HEK293T (cell line): Measurements from ENCODE around the gene PATJ.

Source experiments
- ARNT ChIP-seq: fragments of 450-650 bp; IDR thresholded peaks from 2 replicates; pipeline ENCODE4 v1.6.1; 2017; ENCODE audit warnings: mild to moderate bottlenecking
- BHLHE40 ChIP-seq: fragments of 450-650 bp; IDR thresholded peaks from 2 replicates; pipeline ENCODE4 v1.6.1; 2016; ENCODE audit warnings: mild to moderate bottlenecking, moderate library complexity, borderline replicate concordance
- ELF4 ChIP-seq: fragments of 450-650 bp; IDR thresholded peaks from 2 replicates; pipeline ENCODE4 v1.6.1; 2017; ENCODE audit warnings: antibody characterized with exemption
- FOXK2 ChIP-seq: fragments of 450-650 bp; IDR thresholded peaks from 2 replicates; pipeline ENCODE4 v1.6.1; 2016; ENCODE audit warnings: mild to moderate bottlenecking
- FOXM1 ChIP-seq: fragments of 450-650 bp; IDR thresholded peaks from 2 replicates; pipeline ENCODE4 v1.6.1; 2017; ENCODE audit warnings: mild to moderate bottlenecking, borderline replicate concordance
- HDGF ChIP-seq: fragments of 450-650 bp; IDR thresholded peaks from 2 replicates; pipeline ENCODE4 v1.6.1; 2017; ENCODE audit warnings: antibody characterized with exemption, borderline replicate concordance
- LEF1 ChIP-seq: fragments of 450-650 bp; IDR thresholded peaks from 2 replicates; pipeline ENCODE4 v1.6.1; 2017; ENCODE audit warnings: mild to moderate bottlenecking, borderline replicate concordance
- SP1 ChIP-seq: fragments of 450-650 bp; IDR thresholded peaks from 2 replicates; pipeline ENCODE4 v1.6.1; 2017
- ZNF384 ChIP-seq: fragments of 450-650 bp; IDR thresholded peaks from 2 replicates; pipeline ENCODE4 v1.6.1; 2016

- no peak for TF ChIP-seq HDGF
- TF ChIP-seq BHLHE40, result no peak
- TF ChIP-seq SP1, result no peak
- TF ChIP-seq FOXK2, result no peak
- no peak for TF ChIP-seq LEF1
- TF ChIP-seq ELF4, result no peak
- no peak for TF ChIP-seq ZNF384
- no peak for TF ChIP-seq ARNT
- TF ChIP-seq FOXM1, result no peak
These were observed 466.7 kb downstream of the PATJ start for GRCh38 chr1:62208970-62209369.
